Fibroblast of peridontal ligament (primary cell): ENCODE measurements around the gene USP35.
"Not testable (repeated sequence)": the region's sequence is repeated elsewhere in the genome, so short reads cannot be mapped to it uniquely, and the experiment has no call there.

Experiments used
- DNase-seq: peaks from one replicate; pipeline ENCODE4 v3.0.0-alpha.2; 2010; ENCODE audit errors: extremely low read depth

The USP35 gene

DNA sequence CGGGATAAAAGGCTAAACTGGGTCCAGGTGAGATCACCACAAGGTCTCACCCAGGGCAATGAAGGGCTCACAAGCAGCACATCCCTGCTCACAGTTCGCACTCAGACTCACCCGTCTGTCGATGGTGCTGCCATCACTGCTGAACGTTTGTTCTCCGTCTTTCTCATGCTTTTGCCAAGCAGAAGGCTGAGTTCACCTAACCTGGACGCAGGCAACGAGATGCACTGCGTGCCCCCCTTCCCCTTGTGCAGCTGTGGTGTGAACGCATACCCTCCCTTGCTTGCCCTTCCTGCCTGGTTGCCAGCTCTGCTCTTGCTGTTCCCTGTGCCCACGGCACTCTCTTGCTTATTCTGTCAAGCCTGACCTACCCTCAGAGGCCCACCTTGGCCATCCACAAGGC, 18.3 kb upstream of the USP35 start:
- DNase-seq = no peak

DNA sequence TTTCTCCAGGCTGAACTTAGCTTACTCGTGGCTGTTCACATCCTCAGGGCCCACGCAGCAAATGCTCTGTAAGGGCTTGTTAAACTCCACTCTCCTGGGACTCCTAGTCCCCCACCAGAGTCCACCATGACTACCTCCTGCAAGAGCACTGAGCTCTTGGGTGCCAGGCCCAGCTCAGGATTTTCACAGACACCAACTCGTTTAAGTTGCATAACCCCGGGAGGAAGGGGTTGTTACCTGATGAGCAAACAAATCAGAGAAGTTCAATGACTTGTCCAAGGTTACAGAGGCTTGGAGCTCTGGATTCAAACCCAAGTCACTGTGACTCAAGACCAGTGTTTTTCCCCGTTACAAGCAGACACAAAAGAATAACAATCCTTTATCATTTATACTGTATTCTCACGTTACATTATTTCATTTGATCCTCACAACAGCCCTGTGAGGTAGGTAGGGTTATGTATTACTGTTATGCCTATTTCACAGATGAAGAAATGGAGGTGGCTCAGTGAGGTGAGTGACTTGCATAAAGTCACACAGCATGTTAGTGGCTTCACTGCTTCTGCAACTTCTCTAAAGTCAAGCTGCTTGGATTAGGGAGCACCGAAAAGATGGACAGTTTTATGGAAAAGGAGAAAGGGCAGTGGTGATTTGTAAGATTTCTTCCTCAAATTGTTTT, 17.7 kb upstream of the USP35 start:
- no peak for DNase-seq

GRCh38 chr11:78171951-78172350, 16.8 kb upstream of the USP35 start:
- DNase-seq = no peak

- DNase-seq = not testable (repeated sequence)
These were observed 12.9 kb upstream of the USP35 start for GRCh38 chr11:78175862-78176261.

DNA sequence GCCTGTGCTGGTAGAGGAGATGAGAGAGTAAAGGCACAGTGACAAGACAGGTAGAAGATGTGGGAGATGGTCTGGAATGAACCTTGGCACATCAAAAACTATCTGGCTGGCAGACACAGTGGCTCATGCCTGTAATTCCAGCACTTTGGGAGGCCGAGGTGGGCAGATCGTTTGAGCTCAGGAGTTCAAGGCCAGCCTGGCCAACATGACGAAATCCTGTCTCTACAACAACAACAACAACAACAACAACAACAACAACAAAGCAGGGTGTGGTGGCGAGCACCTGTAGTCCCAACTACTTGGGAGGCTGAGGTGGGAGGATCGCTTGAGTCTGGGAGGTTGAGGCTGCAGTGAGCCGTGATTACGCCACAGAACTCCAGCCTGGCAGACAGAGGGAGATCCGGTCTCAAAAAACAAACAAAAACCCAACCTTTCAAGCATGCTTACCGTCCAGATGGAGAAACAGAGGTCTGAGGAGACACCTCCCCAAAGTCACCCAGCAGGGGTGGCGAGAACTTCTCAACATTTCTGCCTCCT, 12.0 kb upstream of the USP35 start:
- no peak for DNase-seq

DNA sequence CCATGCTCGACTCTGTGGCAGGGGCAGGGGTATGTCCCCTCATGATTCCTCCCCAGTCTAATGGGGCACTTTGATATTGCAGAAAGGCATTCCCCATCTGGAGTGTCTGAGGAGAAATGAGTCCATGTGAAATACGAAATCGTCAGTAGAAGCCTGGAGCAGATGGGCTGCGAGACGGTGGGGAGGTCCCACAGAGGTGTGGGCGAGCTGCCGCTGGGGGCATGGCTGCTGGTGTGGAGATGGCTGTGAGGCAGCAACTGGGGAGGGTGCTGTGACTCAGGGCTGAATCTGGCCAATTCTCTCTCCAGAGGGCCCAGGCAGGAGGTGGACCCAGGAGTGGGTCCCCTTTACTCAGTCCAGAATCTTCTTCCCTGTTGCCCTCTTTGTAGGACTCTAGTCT, 11.5 kb upstream of the USP35 start:
- no peak for DNase-seq

- DNase-seq = no peak
These were observed 9.2 kb upstream of the USP35 start for GRCh38 chr11:78179459-78180071.

- no peak for DNase-seq
These were observed 8.0 kb upstream of the USP35 start for GRCh38 chr11:78180751-78181150.

- DNase-seq = peak; percentile 44
These were observed 7.5 kb upstream of the USP35 start for GRCh38 chr11:78181185-78181584.

DNA sequence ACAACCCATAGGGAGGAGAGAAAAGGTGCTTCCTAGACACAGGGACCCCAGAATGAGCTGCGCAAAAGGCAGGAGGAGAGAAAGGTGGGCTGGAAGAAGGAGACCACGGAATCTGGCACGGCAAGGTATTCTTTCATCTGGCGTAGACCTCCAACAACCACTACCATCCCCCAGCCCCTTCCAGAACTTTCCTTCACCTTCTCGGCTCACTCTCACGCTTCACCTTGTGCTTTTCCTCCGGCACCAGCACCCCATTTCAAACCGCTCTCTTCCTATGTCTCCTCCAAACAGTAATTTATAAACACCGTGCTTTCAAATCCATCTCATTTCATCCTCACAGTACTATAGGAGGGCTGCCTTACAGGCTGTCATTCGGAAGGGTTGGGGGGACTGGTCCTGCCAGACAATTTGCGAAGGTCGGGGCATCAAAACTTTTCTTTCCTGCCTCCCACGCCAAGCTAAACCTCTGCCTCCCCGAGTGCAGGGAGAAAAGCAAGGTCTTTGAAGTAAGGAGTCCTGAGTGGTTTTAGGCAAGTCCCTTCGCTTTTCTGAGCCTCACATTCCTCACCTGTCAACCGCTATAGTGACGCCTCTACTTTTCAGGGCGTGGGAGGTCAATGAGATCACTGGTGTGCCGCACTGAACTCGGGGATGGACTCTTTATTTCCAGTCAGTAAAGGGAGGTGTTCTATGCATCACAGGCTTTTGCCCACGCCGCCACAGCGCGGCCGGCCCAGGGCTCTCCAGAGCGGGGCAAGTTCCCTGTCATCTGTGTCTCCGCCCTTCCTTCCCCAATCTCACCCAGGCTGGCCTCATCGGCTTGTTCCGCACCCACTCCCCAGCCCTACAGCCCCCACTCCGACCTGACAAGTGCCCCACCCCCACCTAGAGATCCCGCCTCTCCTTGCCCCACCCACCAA, 1.1 kb upstream of the USP35 start:
- DNase-seq = no peak

DNA sequence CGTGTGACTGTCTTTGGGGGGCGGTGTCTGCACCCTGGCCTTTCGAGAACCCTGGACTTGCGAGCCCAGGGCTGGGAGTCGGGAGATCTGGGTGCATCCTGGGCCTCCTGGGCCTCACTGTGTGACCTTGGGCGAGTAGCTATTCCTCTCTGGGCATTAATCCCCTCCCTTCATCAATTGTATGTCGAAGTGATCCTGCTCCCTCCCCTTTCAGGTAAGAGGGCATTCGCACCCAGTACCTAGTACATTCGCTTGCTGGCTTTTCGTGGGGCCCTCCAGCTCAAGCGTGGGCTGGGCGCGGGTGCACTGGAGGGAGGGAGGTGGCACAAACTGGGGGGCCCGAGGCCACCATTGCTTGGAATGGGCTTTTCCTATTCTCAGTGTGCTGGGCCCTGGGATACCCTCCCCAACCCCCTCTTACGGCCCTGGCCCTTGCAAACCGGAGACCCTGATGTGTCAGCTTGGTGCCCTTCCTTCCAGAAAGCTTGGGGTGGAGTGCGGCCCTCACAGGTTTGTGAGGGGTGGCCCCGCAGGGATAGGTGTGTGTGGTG, 530 bp downstream of the USP35 start:
- no peak for DNase-seq

DNA sequence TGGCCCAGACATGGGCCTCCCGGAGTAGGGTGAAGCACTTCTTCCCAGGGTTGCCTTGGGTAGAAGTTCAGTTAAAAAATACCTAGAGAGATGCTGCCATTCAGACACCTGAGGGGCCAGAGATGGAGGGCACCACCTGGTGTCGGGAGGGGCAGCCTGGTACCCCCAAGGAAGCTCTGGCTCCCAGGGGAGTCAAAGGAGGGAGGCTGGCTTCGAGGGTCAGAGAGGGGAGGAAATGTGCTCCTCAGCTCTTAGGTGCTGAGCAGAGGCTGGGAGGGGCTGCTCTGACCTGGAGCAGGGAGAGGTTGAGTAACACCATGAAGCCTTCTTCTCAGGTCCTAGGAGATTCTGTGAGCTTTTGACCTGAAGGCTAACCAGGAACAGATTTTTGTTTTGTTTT, 1.1 kb downstream of the USP35 start:
- no peak for DNase-seq

- no peak for DNase-seq
These were observed 1.7 kb downstream of the USP35 start for GRCh38 chr11:78190374-78190773.

- no peak for DNase-seq
These were observed 2.3 kb downstream of the USP35 start for GRCh38 chr11:78190871-78191538.

- no peak for DNase-seq
These were observed 3.6 kb downstream of the USP35 start for GRCh38 chr11:78192223-78192719.

- DNase-seq = peak; percentile 70
These were observed 4.2 kb downstream of the USP35 start for GRCh38 chr11:78192911-78193351.

DNA sequence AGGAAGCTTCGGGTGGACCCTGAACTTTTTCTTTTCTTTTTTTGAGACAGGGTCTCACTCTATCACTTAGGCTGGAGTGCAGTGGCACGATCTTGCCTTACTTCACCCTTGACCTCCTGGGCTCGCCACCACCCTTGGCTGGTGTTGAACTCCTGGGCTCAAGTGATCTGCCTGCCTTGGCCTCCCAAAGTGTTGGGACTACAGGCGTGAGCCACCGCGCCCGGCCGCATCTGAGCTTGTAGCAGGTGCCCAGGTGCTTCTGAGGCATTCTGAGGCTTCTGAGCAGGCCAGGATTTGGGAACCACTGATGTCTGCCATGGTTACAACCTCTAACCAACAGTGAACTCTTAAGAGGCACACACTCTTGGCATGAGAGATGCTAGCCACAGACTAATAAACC, 5.1 kb downstream of the USP35 start:
- DNase-seq = no peak

GRCh38 chr11:78194490-78194889, 5.8 kb downstream of the USP35 start:
- DNase-seq = no peak

- no peak for DNase-seq
These were observed 7.3 kb downstream of the USP35 start for GRCh38 chr11:78195917-78196560.

DNA sequence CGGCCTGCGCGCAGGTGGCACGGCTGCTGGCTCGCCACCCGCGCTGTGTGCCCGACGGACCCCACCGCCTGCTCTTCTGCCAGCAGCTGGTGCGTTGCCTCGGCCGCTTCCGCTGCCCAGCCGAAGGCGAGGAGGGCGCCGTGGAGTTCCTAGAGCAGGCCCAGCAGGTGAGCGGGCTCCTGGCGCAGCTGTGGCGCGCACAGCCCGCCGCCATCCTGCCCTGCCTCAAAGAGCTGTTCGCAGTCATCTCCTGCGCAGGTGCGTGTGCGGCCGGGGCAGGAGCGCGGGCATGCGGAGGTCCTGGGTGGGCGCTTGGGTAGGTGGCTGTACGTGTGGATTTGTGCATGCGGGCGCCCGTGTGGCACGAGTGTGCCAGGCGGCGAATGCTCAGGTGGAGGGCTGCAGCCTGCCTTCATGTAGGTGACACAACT, 8.0 kb downstream of the USP35 start:
- DNase-seq = no peak

DNA sequence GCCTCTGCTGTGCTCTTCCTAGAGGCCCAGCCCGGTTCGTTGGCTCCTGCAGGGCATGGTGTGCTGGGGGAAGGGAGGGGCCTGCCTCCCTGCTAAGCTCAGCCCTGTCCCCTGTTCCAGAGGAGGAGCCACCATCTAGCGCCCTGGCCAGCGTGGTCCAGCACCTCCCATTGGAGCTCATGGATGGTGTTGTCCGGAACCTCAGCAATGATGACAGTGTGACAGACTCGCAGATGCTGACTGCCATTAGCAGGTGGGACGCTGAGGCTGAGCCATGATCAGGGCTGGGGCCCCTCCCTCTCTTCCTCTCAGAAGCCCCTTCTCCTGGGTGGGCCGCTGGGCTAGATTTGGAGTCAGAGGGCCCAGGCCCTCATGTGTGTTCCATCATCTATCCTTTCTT, 9.1 kb downstream of the USP35 start:
- no peak for DNase-seq
